Measurements from ENCODE around the gene AGAP9. TPM values are rescaled to one million over a fixed set of nuclear protein-coding genes. Genes with fewer than 3 reads are reported as not detected.
"Not testable (repeated sequence)": the region's sequence is repeated elsewhere in the genome, so short reads cannot be mapped to it uniquely, and the experiment has no call there.

Gene AGAP9
- polyA plus RNA-seq, 4 donors, result 4.9 to 14.3 (median 9.5) TPM

- DNase-seq (ENCODE audit: low read depth in 4 of 4, low spot score in 3 of 4), result not testable (repeated sequence)
Measured at GRCh38 chr10:47489630-47490029, 33.8 kb downstream of the AGAP9 start.

GRCh38 chr10:47485943-47486342, 37.5 kb downstream of the AGAP9 start:
- not testable (repeated sequence) for DNase-seq (ENCODE audit: low read depth in 4 of 4, low spot score in 3 of 4)

- DNase-seq (ENCODE audit: low read depth in 4 of 4, low spot score in 3 of 4), result not testable (repeated sequence)
Measured at GRCh38 chr10:47484786-47485185, 38.7 kb downstream of the AGAP9 start.

GRCh38 chr10:47483923-47484322, 39.5 kb downstream of the AGAP9 start, which contains the start of gene ANXA8:
ANXA8 (minus strand) TSS chr10:47484115; CDS start chr10:47483933, 182 bp downstream.
- DNase-seq (ENCODE audit: low read depth in 4 of 4, low spot score in 3 of 4), result not testable (repeated sequence)

GRCh38 chr10:47482367-47482766, 41.1 kb downstream of the AGAP9 start:
- DNase-seq (ENCODE audit: low read depth in 4 of 4, low spot score in 3 of 4), result not testable (repeated sequence)

GRCh38 chr10:47481768-47482181, 41.7 kb downstream of the AGAP9 start:
- DNase-seq (ENCODE audit: low read depth in 4 of 4, low spot score in 3 of 4), result not testable (repeated sequence)

- DNase-seq (ENCODE audit: low read depth in 4 of 4, low spot score in 3 of 4), result not testable (repeated sequence)
Measured at GRCh38 chr10:47481182-47481766, 42.2 kb downstream of the AGAP9 start.

GRCh38 chr10:47480133-47480532, 43.3 kb downstream of the AGAP9 start:
- DNase-seq (ENCODE audit: low read depth in 4 of 4, low spot score in 3 of 4), result not testable (repeated sequence)

- not testable (repeated sequence) for DNase-seq (ENCODE audit: low read depth in 4 of 4, low spot score in 3 of 4)
Measured at GRCh38 chr10:47478114-47478513, 45.3 kb downstream of the AGAP9 start.

GRCh38 chr10:47477078-47477477, 46.4 kb downstream of the AGAP9 start:
- DNase-seq (ENCODE audit: low read depth in 4 of 4, low spot score in 3 of 4), result not testable (repeated sequence)

- not testable (repeated sequence) for DNase-seq (ENCODE audit: low read depth in 4 of 4, low spot score in 3 of 4)
Measured at GRCh38 chr10:47475101-47475500, 48.3 kb downstream of the AGAP9 start.

GRCh38 chr10:47473516-47473915, 49.9 kb downstream of the AGAP9 start:
- DNase-seq (ENCODE audit: low read depth in 4 of 4, low spot score in 3 of 4), result not testable (repeated sequence)

- DNase-seq (ENCODE audit: low read depth in 4 of 4, low spot score in 3 of 4), result not testable (repeated sequence)
Measured at GRCh38 chr10:47472647-47473046, 50.8 kb downstream of the AGAP9 start.

GRCh38 chr10:47472072-47472471, 51.4 kb downstream of the AGAP9 start:
- DNase-seq (ENCODE audit: low read depth in 4 of 4, low spot score in 3 of 4), result not testable (repeated sequence)

GRCh38 chr10:47468731-47469528, 54.5 kb downstream of the AGAP9 start:
- not testable (repeated sequence) for DNase-seq (ENCODE audit: low read depth in 4 of 4, low spot score in 3 of 4)

GRCh38 chr10:47467957-47468356, 55.5 kb downstream of the AGAP9 start:
- not testable (repeated sequence) for DNase-seq (ENCODE audit: low read depth in 4 of 4, low spot score in 3 of 4)

- not testable (repeated sequence) for DNase-seq (ENCODE audit: low read depth in 4 of 4, low spot score in 3 of 4)
Measured at GRCh38 chr10:47467458-47467857, 56.0 kb downstream of the AGAP9 start.

- not testable (repeated sequence) for DNase-seq (ENCODE audit: low read depth in 4 of 4, low spot score in 3 of 4)
Measured at GRCh38 chr10:47465216-47465917, 58.1 kb downstream of the AGAP9 start.

- DNase-seq (ENCODE audit: low read depth in 4 of 4, low spot score in 3 of 4), result not testable (repeated sequence)
Measured at GRCh38 chr10:47462577-47463358, 60.7 kb downstream of the AGAP9 start.

- DNase-seq (ENCODE audit: low read depth in 4 of 4, low spot score in 3 of 4), result peak in 1 of 4 donors; percentile 24
Measured at GRCh38 chr10:47461261-47461687, 62.2 kb downstream of the AGAP9 start.
